Mucosa of stomach (tissue), 1 donor: ENCODE results near the gene CROCC2.

Experiments used
- H3K27me3 ChIP-seq: one replicate; pipeline ENCODE4 v1.7.0; 2013; ENCODE audit warnings: mild to moderate bottlenecking, low read length; ENCODE audit not compliant: control insufficient read depth, insufficient read depth
- H3K36me3 ChIP-seq: one replicate; pipeline ENCODE4 v1.7.0; 2013; ENCODE audit warnings: low read length; ENCODE audit not compliant: control insufficient read depth, insufficient read depth
- H3K4me1 ChIP-seq: one replicate; pipeline ENCODE4 v1.7.0; 2013; ENCODE audit warnings: mild to moderate bottlenecking, low read length; ENCODE audit not compliant: control insufficient read depth, insufficient read depth
- H3K4me3 ChIP-seq: one replicate; pipeline ENCODE4 v1.7.0; 2013; ENCODE audit warnings: low read length
- H3K9ac ChIP-seq: one replicate; pipeline ENCODE4 v1.7.0; 2013; ENCODE audit warnings: mild to moderate bottlenecking, low read length, moderate library complexity
- H3K9me3 ChIP-seq: one replicate; pipeline ENCODE4 v1.7.0; 2013; ENCODE audit warnings: mild to moderate bottlenecking, low read length, moderate library complexity; ENCODE audit not compliant: control insufficient read depth
- donor health status: Pancreatic carcinoma.

Gene CROCC2

GRCh38 chr2:240917684-240918257 lies 11.6 kb downstream of the CROCC2 start:
- Histone ChIP-seq H3K9me3 (no peaks in the 10 kb centered on the region), H3K27me3 (peaks cover 18% of the 10 kb centered on the region), H3K4me1 (no peaks in the 10 kb centered on the region), H3K36me3 (no peaks in the 10 kb centered on the region), H3K9ac (no peak overlapping the region), H3K4me3 (no peak overlapping the region)

DNA sequence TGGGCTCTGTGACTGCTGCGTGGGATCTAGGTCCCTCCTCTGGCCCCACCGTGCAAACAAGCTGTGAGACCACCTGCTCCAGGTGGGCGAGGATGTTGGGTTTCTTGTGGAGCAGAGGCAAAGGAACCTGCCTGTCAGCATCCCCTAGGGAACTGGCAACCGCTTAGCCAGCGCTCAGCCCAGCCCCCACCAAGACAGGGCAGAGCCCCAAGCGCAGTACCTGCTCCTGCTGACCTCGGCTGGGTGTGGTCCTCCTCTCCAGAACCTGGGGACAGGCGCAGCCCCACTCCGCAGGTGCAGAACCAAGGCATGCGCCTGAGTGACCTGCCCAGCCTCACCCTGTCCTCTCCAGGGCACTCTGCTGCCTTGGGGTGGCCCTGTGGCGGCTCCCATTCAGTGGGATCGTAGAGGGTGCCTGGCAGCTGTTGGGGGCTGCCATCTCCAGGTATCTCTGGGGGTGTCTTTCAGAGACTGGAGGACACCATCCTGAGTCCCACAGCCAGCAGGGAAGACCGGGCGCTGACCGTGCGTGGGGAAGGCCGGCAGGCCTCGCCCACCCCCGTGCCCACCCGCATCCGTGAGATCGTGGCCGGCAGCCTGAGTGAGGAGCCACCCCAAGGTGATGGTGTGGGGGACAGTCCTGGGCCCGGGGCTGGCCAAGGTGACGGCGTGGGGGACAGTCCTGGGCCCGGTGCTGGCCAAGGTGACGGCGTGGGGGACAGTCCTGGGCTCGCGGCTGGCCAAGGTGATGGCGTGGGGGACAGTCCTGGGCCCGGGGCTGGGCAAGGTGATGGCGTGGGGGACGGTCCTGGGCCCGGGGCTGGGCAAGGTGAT lies 12.3 kb downstream of the CROCC2 start:
- peaks cover 18% of the 10 kb centered on the region for H3K27me3 ChIP-seq
- no peak overlapping the region for H3K9ac ChIP-seq
- no peaks in the 10 kb centered on the region for H3K4me1 ChIP-seq
- H3K9me3 ChIP-seq: no peaks in the 10 kb centered on the region
- H3K4me3 ChIP-seq: no peak overlapping the region
- no peaks in the 10 kb centered on the region for H3K36me3 ChIP-seq

- no peak overlapping the region for H3K9ac ChIP-seq
- no peaks in the 10 kb centered on the region for H3K4me1 ChIP-seq
- H3K27me3 ChIP-seq: peaks cover 13% of the 10 kb centered on the region
- H3K9me3 ChIP-seq: no peaks in the 10 kb centered on the region
- no peak overlapping the region for H3K4me3 ChIP-seq
- no peaks in the 10 kb centered on the region for H3K36me3 ChIP-seq
Observed at GRCh38 chr2:240919161-240919781, 13.1 kb downstream of the CROCC2 start.

- peaks cover 7% of the 10 kb centered on the region for H3K27me3 ChIP-seq
- H3K9me3 ChIP-seq: no peaks in the 10 kb centered on the region
- no peak overlapping the region for H3K4me3 ChIP-seq
- H3K36me3 ChIP-seq: no peaks in the 10 kb centered on the region
- no peaks in the 10 kb centered on the region for H3K4me1 ChIP-seq
- H3K9ac ChIP-seq: no peak overlapping the region
Observed at GRCh38 chr2:240919786-240920782, 13.9 kb downstream of the CROCC2 start.

GRCh38 chr2:240920783-240921231 lies 14.7 kb downstream of the CROCC2 start:
- Histone ChIP-seq H3K4me3 (no peak overlapping the region), H3K36me3 (no peaks in the 10 kb centered on the region), H3K4me1 (no peaks in the 10 kb centered on the region), H3K27me3 (no peaks in the 10 kb centered on the region), H3K9me3 (no peaks in the 10 kb centered on the region), H3K9ac (no peak overlapping the region)

GRCh38 chr2:240921311-240921994 lies 15.3 kb downstream of the CROCC2 start:
- H3K9ac ChIP-seq: no peak overlapping the region
- H3K36me3 ChIP-seq: no peaks in the 10 kb centered on the region
- H3K9me3 ChIP-seq: no peaks in the 10 kb centered on the region
- H3K27me3 ChIP-seq: no peaks in the 10 kb centered on the region
- no peak overlapping the region for H3K4me3 ChIP-seq
- no peaks in the 10 kb centered on the region for H3K4me1 ChIP-seq

DNA sequence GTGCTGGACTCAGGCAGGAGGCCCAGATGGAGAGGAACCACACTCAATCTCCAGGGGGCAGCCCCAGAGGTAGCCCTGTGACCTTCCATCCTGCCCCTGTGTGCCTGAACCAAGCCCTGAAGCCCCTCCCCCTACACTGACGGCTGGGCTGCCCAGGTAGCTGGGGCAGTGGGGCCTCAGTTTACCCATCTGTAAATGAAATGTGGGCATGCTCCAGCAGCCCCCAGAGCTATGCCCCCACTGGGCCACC lies 15.8 kb downstream of the CROCC2 start:
- Histone ChIP-seq H3K27me3 (no peaks in the 10 kb centered on the region), H3K9me3 (no peaks in the 10 kb centered on the region), H3K9ac (no peak overlapping the region), H3K36me3 (no peaks in the 10 kb centered on the region), H3K4me1 (no peaks in the 10 kb centered on the region), H3K4me3 (no peak overlapping the region)

DNA sequence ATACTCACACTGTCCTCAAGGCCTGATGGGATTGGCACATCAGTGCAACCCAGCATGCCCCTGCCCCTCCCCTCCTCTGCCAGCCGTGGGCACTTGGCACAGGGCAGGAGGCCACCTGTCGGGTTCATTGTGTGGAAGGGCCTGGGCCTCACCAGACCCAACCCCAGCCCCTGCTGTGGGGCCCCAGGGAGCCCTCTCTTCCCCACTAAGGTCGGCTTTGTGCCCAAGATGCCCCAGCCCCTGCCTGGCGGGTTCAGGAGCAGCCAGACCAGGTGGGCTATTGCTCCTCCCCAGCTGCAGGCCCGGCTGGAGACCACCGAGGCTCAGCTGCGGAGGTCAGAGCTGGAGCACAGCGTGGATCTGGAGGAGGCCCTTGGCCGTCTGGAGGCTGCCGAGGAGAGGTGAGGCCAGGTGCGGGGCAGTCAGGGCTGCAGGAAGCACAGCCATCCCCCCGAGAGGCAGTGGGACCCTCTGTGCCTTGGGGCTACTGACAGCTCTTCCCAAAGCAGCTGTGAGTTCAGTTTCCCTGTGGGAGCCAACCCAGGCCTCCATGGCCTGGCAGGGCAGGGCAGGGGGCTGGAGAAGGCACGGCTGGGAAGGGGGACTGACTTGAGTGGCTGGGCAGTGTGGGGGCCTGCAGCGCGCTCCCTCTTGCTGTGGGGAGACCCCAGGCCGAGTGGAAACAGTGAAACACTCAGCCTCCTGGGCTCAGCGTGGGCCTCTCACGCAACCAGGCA lies 16.3 kb downstream of the CROCC2 start:
- H3K27me3 ChIP-seq: no peaks in the 10 kb centered on the region
- H3K36me3 ChIP-seq: no peaks in the 10 kb centered on the region
- no peak overlapping the region for H3K4me3 ChIP-seq
- no peak overlapping the region for H3K9ac ChIP-seq
- no peaks in the 10 kb centered on the region for H3K4me1 ChIP-seq
- no peaks in the 10 kb centered on the region for H3K9me3 ChIP-seq

- no peaks in the 10 kb centered on the region for H3K36me3 ChIP-seq
- no peak overlapping the region for H3K9ac ChIP-seq
- no peaks in the 10 kb centered on the region for H3K9me3 ChIP-seq
- no peaks in the 10 kb centered on the region for H3K27me3 ChIP-seq
- H3K4me3 ChIP-seq: no peak overlapping the region
- H3K4me1 ChIP-seq: no peaks in the 10 kb centered on the region
Observed at GRCh38 chr2:240922982-240923537, 16.9 kb downstream of the CROCC2 start.

GRCh38 chr2:240925191-240925567 lies 19.0 kb downstream of the CROCC2 start:
- H3K4me1 ChIP-seq: no peaks in the 10 kb centered on the region
- no peaks in the 10 kb centered on the region for H3K27me3 ChIP-seq
- no peak overlapping the region for H3K4me3 ChIP-seq
- H3K9ac ChIP-seq: no peak overlapping the region
- no peaks in the 10 kb centered on the region for H3K9me3 ChIP-seq
- no peaks in the 10 kb centered on the region for H3K36me3 ChIP-seq
